Thoracic aorta (tissue), 2 donors: Measurements from ENCODE around the gene PRR27. TPM values are rescaled to one million over a fixed set of nuclear protein-coding genes. Genes with fewer than 3 reads are reported as not detected.

Experiments used
- total RNA-seq, 2 donors: library from RNA; depleted of rRNA; stranded (reverse); fragments of >200 nt; gene quantifications; one replicate each; pipeline versions ENCODE4 v1.1.0 to v1.2.3, GENCODE V29; 2016

PRR27 gene
- total RNA-seq, 2 donors from 2014 or later = not detected

Other genes starting within 250 kb of the PRR27 start
- gene CSN1S1, start 223.2 kb upstream of the PRR27 start, total RNA-seq = not detected
- gene CSN2, start 188.5 kb upstream of the PRR27 start, total RNA-seq = not detected
- gene STATH, start 158.3 kb upstream of the PRR27 start, total RNA-seq = not detected
- not detected for gene HTN3, start 125.8 kb upstream of the PRR27 start, total RNA-seq
- gene HTN1, start 103.8 kb upstream of the PRR27 start, total RNA-seq = not detected
- gene ODAM, start 41.5 kb downstream of the PRR27 start, total RNA-seq = not detected
- not detected for gene FDCSP, start 71.9 kb downstream of the PRR27 start, total RNA-seq
- gene CSN3, start 88.4 kb downstream of the PRR27 start, total RNA-seq = not detected
- gene CABS1, start 180.7 kb downstream of the PRR27 start, total RNA-seq = not detected
- not detected for gene SMR3A, start 206.5 kb downstream of the PRR27 start, total RNA-seq
- gene SMR3B, start 228.9 kb downstream of the PRR27 start, total RNA-seq = not detected
- not detected for gene OPRPN, start 243.7 kb downstream of the PRR27 start, total RNA-seq